ENCODE results near the gene OR2T34. TPM values are rescaled to one million over a fixed set of nuclear protein-coding genes. Genes with fewer than 3 reads are reported as not detected.

OR2T34 gene
- total RNA-seq, 4 donors from 2014 or later, result not detected

- Histone ChIP-seq H3K27me3 (no peaks in the 10 kb centered on the region), H3K4me1 (no peaks in the 10 kb centered on the region), H3K36me3 (no peaks in the 10 kb centered on the region), H3K27ac (no peak overlapping the region), H3K4me3 (no peak overlapping the region), H3K9me3 (no peaks in the 10 kb centered on the region)
- no peak for DNase-seq
- TF ChIP-seq POLR2A (IDR thresholded peaks at IDR 0.05), result no peak
- no peak for TF ChIP-seq CTCF (IDR thresholded peaks at IDR 0.05 in 4 of 5, conservative IDR thresholded peaks at IDR 0.05 in 1 of 5)
- in situ Hi-C loops (cut with MboI; ENCODE audit: low sequenced_read_pairs in 4 of 4) (no loop called here), intact Hi-C loops (cut with DNase I; ENCODE audit: low total_unique reads) (no loop called here)
- ATAC-seq, result no peak
Measured at GRCh38 chr1:248613742-248614141, 39.2 kb upstream of the OR2T34 start.

- H3K27ac ChIP-seq, result no peak overlapping the region
- no peaks in the 10 kb centered on the region for H3K4me1 ChIP-seq
- H3K9me3 ChIP-seq, result no peaks in the 10 kb centered on the region
- no peak for ATAC-seq
- TF ChIP-seq CTCF (IDR thresholded peaks at IDR 0.05 in 4 of 5, conservative IDR thresholded peaks at IDR 0.05 in 1 of 5), result no peak
- no peak for TF ChIP-seq POLR2A (IDR thresholded peaks at IDR 0.05)
- DNase-seq, result no peak
- H3K36me3 ChIP-seq, result no peaks in the 10 kb centered on the region
- H3K27me3 ChIP-seq, result no peaks in the 10 kb centered on the region
- in situ Hi-C loops (cut with MboI; ENCODE audit: low sequenced_read_pairs in 4 of 4), result no loop called here
- no peak overlapping the region for H3K4me3 ChIP-seq
- intact Hi-C loops (cut with DNase I; ENCODE audit: low total_unique reads), result no loop called here
Measured at GRCh38 chr1:248611883-248612414, 37.4 kb upstream of the OR2T34 start.

GRCh38 chr1:248610301-248610700 lies 35.7 kb upstream of the OR2T34 start:
- no peak for ATAC-seq
- Histone ChIP-seq H3K27ac (no peak overlapping the region), H3K4me1 (no peaks in the 10 kb centered on the region), H3K27me3 (no peaks in the 10 kb centered on the region), H3K36me3 (no peaks in the 10 kb centered on the region), H3K9me3 (no peaks in the 10 kb centered on the region), H3K4me3 (no peak overlapping the region)
- no peak for TF ChIP-seq POLR2A (IDR thresholded peaks at IDR 0.05)
- TF ChIP-seq CTCF (IDR thresholded peaks at IDR 0.05 in 4 of 5, conservative IDR thresholded peaks at IDR 0.05 in 1 of 5), result no peak
- intact Hi-C loops (cut with DNase I; ENCODE audit: low total_unique reads) (no loop called here), in situ Hi-C loops (cut with MboI; ENCODE audit: low sequenced_read_pairs in 4 of 4) (no loop called here)
- DNase-seq, result no peak

GRCh38 chr1:248599396-248599795 lies 24.8 kb upstream of the OR2T34 start:
- intact Hi-C loops (cut with DNase I; ENCODE audit: low total_unique reads), result no loop called here
- Histone ChIP-seq H3K36me3 (no peaks in the 10 kb centered on the region), H3K27me3 (no peaks in the 10 kb centered on the region), H3K27ac (no peak overlapping the region), H3K4me3 (no peak overlapping the region), H3K4me1 (no peaks in the 10 kb centered on the region), H3K9me3 (no peaks in the 10 kb centered on the region)
- in situ Hi-C loops (cut with MboI; ENCODE audit: low sequenced_read_pairs in 4 of 4), result no loop called here
- DNase-seq (no peak), ATAC-seq (no peak)
- TF ChIP-seq CTCF (IDR thresholded peaks at IDR 0.05 in 4 of 5, conservative IDR thresholded peaks at IDR 0.05 in 1 of 5) (no peak), POLR2A (IDR thresholded peaks at IDR 0.05) (no peak)

- intact Hi-C loops (cut with DNase I; ENCODE audit: low total_unique reads) (no loop called here), in situ Hi-C loops (cut with MboI; ENCODE audit: low sequenced_read_pairs in 4 of 4) (no loop called here)
- no peak for DNase-seq
- no peaks in the 10 kb centered on the region for H3K36me3 ChIP-seq
- H3K4me3 ChIP-seq, result no peak within 1 kb of the TSS
- TF ChIP-seq POLR2A (IDR thresholded peaks at IDR 0.05) (no peak), CTCF (IDR thresholded peaks at IDR 0.05 in 4 of 5, conservative IDR thresholded peaks at IDR 0.05 in 1 of 5) (no peak)
- no peak within 1 kb of the TSS for H3K27ac ChIP-seq
- H3K4me1 ChIP-seq, result no peaks in the 10 kb centered on the region
- no peaks in the 10 kb centered on the region for H3K9me3 ChIP-seq
- no peaks in the 10 kb centered on the region for H3K27me3 ChIP-seq
- no peak for ATAC-seq
Measured at GRCh38 chr1:248597589-248597988, 23.0 kb upstream of the OR2T34 start, which contains the start of gene OR2T10. TSS of gene OR2T10 (minus strand) at chr1:248597700. CDS start at chr1:248593768, 3,932 bp downstream.
